Tibial nerve (tissue), 4 donors: ENCODE results near the gene EVI2B.
"Not testable (repeated sequence)": the region's sequence is repeated elsewhere in the genome, so short reads cannot be mapped to it uniquely, and the experiment has no call there.

Source experiments
- CTCF ChIP-seq, 5 experiments: fragments of 200-600 bp in 3 of 5; fragments of 450-650 bp in 2 of 5; sonication (generic) in 3 of 5; IDR thresholded peaks; one replicate each; pipeline ENCODE4 v1.5.1; 2016 to 2019; ENCODE audit warnings: antibody characterized with exemption in 5 of 5, mild to moderate bottlenecking in 3 of 5, moderate library complexity in 2 of 5
- EP300 ChIP-seq, 2 donors: sonication (generic); formaldehyde crosslinking; IDR thresholded peaks; one replicate each; pipeline ENCODE4 v1.6.1; 2017; ENCODE audit warnings: antibody characterized with exemption in 2 of 2, mild to moderate bottlenecking in 1 of 2

GRCh38 chr17:31345191-31345747 is 31.4 kb upstream of the EVI2B start:
- TF ChIP-seq CTCF, EP300 (IDR thresholded peaks at IDR 0.05): not testable (repeated sequence)
